ENCODE measurements around the gene ADPRM. TPM values are rescaled to one million over a fixed set of nuclear protein-coding genes. Genes with fewer than 3 reads are reported as not detected.

Gene ADPRM
- total RNA-seq, 1 experiment from 2014 or later: 2.4 TPM

- peaks cover 3% of the 10 kb centered on the region; the same call in 1 of the 2 replicates for H3K4me1 ChIP-seq (ENCODE audit: control insufficient read depth, insufficient read depth, low read length)
- H3K27ac ChIP-seq (ENCODE audit: low read length): no peak overlapping the region
- in situ Hi-C loops (cut with HindIII; ENCODE audit: low pct_unique_long_range_greater_than_20kb, low sequenced_read_pairs) (no loop called here), intact Hi-C loops (cut with micrococcal nuclease; ENCODE audit: unreplicated experiment) (no loop called here)
- POLR2A ChIA-PET: no interaction called here
- H3K9me3 ChIP-seq (ENCODE audit: control insufficient read depth, insufficient read depth, low read depth, low read length): no peaks in the 10 kb centered on the region
- H3K36me3 ChIP-seq (ENCODE audit: control insufficient read depth, insufficient read depth, low read length): no peaks in the 10 kb centered on the region
- no peak for DNase-seq (ENCODE audit: low read depth, low spot score)
- ATAC-seq: no peak
- CTCF ChIA-PET: no interaction called here
- no TSS peak for BruUV-seq (replicated peaks)
- H3K27me3 ChIP-seq (ENCODE audit: control insufficient read depth, insufficient read depth, low read length): no peaks in the 10 kb centered on the region
- no peak overlapping the region for H3K4me3 ChIP-seq (ENCODE audit: low read depth in 2 of 2, low read length in 2 of 2)
- TF ChIP-seq REST (IDR thresholded peaks at IDR 0.05; ENCODE audit: insufficient read depth in 1 of 2, low read depth in 2 of 2, low read length in 1 of 2) (no peak), SIN3A (IDR thresholded peaks at IDR 0.05; ENCODE audit: borderline replicate concordance, insufficient read depth, low read depth, low read length) (no peak), CTCF (IDR thresholded peaks at IDR 0.05) (no peak), TCF7L2 (IDR thresholded peaks at IDR 0.05; ENCODE audit: low read depth, low read length) (no peak), POLR2AphosphoS5 (IDR thresholded peaks at IDR 0.05; ENCODE audit: low read depth, low read length) (no peak)
Observed at GRCh38 chr17:10726196-10726595, 28.8 kb downstream of the ADPRM start.

DNA sequence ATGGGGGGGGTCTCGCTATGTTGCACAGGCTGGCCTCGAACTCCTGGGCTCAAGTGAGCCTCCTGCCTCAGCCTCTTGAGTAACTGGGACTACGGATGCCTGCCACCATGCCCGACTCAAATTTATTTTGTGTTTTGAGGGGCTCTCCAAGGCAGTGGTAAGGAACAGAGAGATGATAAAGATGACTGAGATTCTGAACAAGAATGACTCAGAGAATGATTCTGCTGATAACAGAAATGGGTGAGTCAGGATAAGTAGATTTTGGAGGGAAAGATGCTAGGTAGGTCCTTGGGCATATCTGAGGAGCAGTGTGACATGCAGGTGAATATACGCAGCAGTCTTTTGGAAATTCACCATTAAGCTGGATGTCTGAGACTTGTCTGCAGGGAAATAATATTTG lies 29.8 kb downstream of the ADPRM start:
- DNase-seq (ENCODE audit: low read depth, low spot score): no peak
- ATAC-seq: no peak
- Histone ChIP-seq H3K36me3 (ENCODE audit: control insufficient read depth, insufficient read depth, low read length) (no peaks in the 10 kb centered on the region), H3K27me3 (ENCODE audit: control insufficient read depth, insufficient read depth, low read length) (no peaks in the 10 kb centered on the region), H3K27ac (ENCODE audit: low read length) (no peak overlapping the region), H3K9me3 (ENCODE audit: control insufficient read depth, insufficient read depth, low read depth, low read length) (no peaks in the 10 kb centered on the region), H3K4me3 (ENCODE audit: low read depth in 2 of 2, low read length in 2 of 2) (no peak overlapping the region), H3K4me1 (ENCODE audit: control insufficient read depth, insufficient read depth, low read length) (peaks cover 3% of the 10 kb centered on the region; the same call in 1 of the 2 replicates)
- ChIA-PET CTCF (no interaction called here), POLR2A (no interaction called here)
- intact Hi-C loops (cut with micrococcal nuclease; ENCODE audit: unreplicated experiment): no loop called here
- in situ Hi-C loops (cut with HindIII; ENCODE audit: low pct_unique_long_range_greater_than_20kb, low sequenced_read_pairs): no loop called here
- TF ChIP-seq CTCF (IDR thresholded peaks at IDR 0.05) (no peak), TCF7L2 (IDR thresholded peaks at IDR 0.05; ENCODE audit: low read depth, low read length) (no peak)
- BruUV-seq (replicated peaks): no TSS peak

Data from Panc1 (cell line).